Lung (tissue), 12 donors: ENCODE results near the gene OR9Q1. TPM values are rescaled to one million over a fixed set of nuclear protein-coding genes. Genes with fewer than 3 reads are reported as not detected.
"Not testable (repeated sequence)": the region's sequence is repeated elsewhere in the genome, so short reads cannot be mapped to it uniquely, and the experiment has no call there.

ENCODE experiments used
- ATAC-seq: fragments of 200-7000 bp; cut with Tn5 transposase; one replicate; pipeline ENCODE4 v1.9.1; 2020; ENCODE audit warnings: moderate number of reproducible peaks; ENCODE audit not compliant: insufficient read depth, low FRiP score
- DNase-seq, 3 donors: peaks; one replicate each; pipeline ENCODE4 v3.0.0-alpha.2; 2013 to 2017
- H3K27ac ChIP-seq, 2 donors: one replicate each; pipeline ENCODE4 v1.5.1; 2013; ENCODE audit warnings: mild to moderate bottlenecking in 2 of 2, moderate library complexity in 2 of 2, control low read depth in 1 of 2, inconsistent platforms in 1 of 2, low read depth in 1 of 2, low read length in 1 of 2
- H3K27me3 ChIP-seq, 3 donors: one replicate each; pipeline ENCODE4 v1.5.1; 2013; ENCODE audit warnings: low read length in 2 of 3; ENCODE audit not compliant: control insufficient read depth in 3 of 3, insufficient read depth in 3 of 3
- H3K36me3 ChIP-seq, 4 donors: one replicate each; pipeline ENCODE4 v1.5.1; 2013; ENCODE audit warnings: low read length in 4 of 4, mild to moderate bottlenecking in 1 of 4, moderate library complexity in 1 of 4; ENCODE audit not compliant: control insufficient read depth in 4 of 4, insufficient read depth in 4 of 4
- H3K4me1 ChIP-seq, 5 donors: one replicate each; pipeline ENCODE4 v1.5.1; 2013; ENCODE audit warnings: low read length in 5 of 5, mild to moderate bottlenecking in 2 of 5, moderate library complexity in 1 of 5; ENCODE audit not compliant: control insufficient read depth in 5 of 5, insufficient read depth in 5 of 5
- H3K4me3 ChIP-seq: one replicate; pipeline ENCODE4 v1.5.1; 2013; ENCODE audit warnings: mild to moderate bottlenecking, control low read depth, moderate library complexity
- H3K9ac ChIP-seq, 2 donors: one replicate each; pipeline ENCODE4 v1.5.1; 2013; ENCODE audit warnings: low read length in 2 of 2, control low read depth in 1 of 2; ENCODE audit not compliant: insufficient read depth in 1 of 2
- H3K9me3 ChIP-seq, 4 donors: one replicate each; pipeline ENCODE4 v1.5.1; 2013; ENCODE audit warnings: low read length in 3 of 4, mild to moderate bottlenecking in 1 of 4, moderate library complexity in 1 of 4; ENCODE audit not compliant: control insufficient read depth in 4 of 4, insufficient read depth in 3 of 4
- CTCF ChIP-seq: IDR thresholded peaks from 2 replicates; pipeline ENCODE4 v1.5.1; 2012; ENCODE audit warnings: mild to moderate bottlenecking; ENCODE audit errors: control extremely low read depth, extremely low read depth
- WGBS, 2 donors: extraction: QIAGEN DNeasy Blood & Tissue Kit; methylation state at CpG; one replicate each; pipeline ENCODE4 v1.1.7; 2013; 5-methylcytosine and 5-hydroxymethylcytosine counted together
- polyA plus RNA-seq, 2 donors: library from polyadenylated mRNA; stranded (reverse); fragments of 200-250 nt; gene quantifications; one replicate each; pipeline ENCODE4 v1.2.1, GENCODE V29; 2013
- total RNA-seq, 2 donors: library from RNA; depleted of rRNA in 1 of 2; stranded (reverse); fragments of >200 nt in 1 of 2; gene quantifications; one replicate each; pipeline ENCODE4 v1.2.1, GENCODE V29; 2014 to 2021
- donor health status: control.
- donor health status: control.
- donor health status: Bipolar disorder and iron deficiency.
- donor health status: healthy.
- donor health status: DM: yes; HTN: yes; CAD: no.

Gene OR9Q1
- total and polyA plus RNA-seq, 4 donors, result 0.14 TPM; not detected in 3

DNA sequence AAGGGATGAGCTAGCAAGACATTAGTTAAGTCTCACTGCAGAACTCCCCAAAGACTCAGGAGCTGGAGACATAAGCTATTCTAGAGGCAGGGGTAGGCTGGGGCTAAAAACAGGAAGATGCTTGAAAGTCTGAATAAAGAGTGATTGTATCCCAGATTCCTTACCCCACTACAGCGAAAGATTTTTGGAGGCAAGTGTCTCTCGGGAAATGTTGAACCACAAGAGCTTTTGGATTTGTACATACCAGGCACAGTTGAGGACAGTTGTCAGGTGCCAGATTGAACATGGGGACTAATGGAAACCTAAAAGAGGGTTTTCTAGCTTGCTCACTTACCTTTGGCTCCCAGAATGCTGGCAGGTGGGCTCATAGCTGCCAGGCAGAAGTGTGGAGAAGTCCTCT, 43.5 kb upstream of the OR9Q1 start:
- Histone ChIP-seq H3K27ac (no peak overlapping the region), H3K27me3 (no peaks in the 10 kb centered on the region), H3K36me3 (no peaks in the 10 kb centered on the region), H3K9ac (no peak overlapping the region), H3K9me3 (no peaks in the 10 kb centered on the region), H3K4me1 (no peaks in the 10 kb centered on the region), H3K4me3 (no peak overlapping the region)
- no peak for ATAC-seq
- no peak for TF ChIP-seq CTCF
- WGBS, 2 donors, result 75 to 95% methylated on average over 2 of the region's 2 CpGs
- DNase-seq, result no peak

GRCh38 chr11:57981536-57981935, 42.1 kb upstream of the OR9Q1 start:
- H3K9me3 ChIP-seq, result no peaks in the 10 kb centered on the region
- no peak for ATAC-seq
- no peaks in the 10 kb centered on the region for H3K4me1 ChIP-seq
- H3K36me3 ChIP-seq, result no peaks in the 10 kb centered on the region
- TF ChIP-seq CTCF, result no peak
- H3K27me3 ChIP-seq, result no peaks in the 10 kb centered on the region
- no peak overlapping the region for H3K9ac ChIP-seq
- H3K27ac ChIP-seq, result no peak overlapping the region
- WGBS, 2 donors, result 80 to 87% methylated on average over 3 of the region's 3 CpGs
- DNase-seq, result no peak
- no peak overlapping the region for H3K4me3 ChIP-seq

DNA sequence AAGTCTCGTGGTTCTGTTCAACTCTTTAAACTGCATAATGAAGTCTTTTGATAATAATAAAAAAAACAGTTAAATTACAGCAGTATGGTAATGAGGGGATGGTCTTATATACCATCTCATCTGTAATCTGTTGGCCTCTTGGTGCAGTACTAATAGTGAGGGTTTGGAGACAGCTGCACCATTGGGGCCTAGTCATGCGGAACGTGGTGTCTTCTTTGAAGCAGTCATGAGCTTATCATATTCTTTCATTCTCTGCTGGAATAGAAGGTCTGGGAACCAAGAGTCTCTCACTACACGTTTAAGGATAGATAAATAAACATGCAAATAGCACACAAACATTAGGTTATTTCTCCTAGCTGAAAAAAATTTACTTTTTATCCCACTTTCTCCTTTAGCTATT, 40.9 kb upstream of the OR9Q1 start:
- H3K4me3 ChIP-seq, result no peak overlapping the region
- no peaks in the 10 kb centered on the region for H3K36me3 ChIP-seq
- 74 to 78% methylated on average over 4 of the region's 4 CpGs for WGBS, 2 donors
- peaks cover 0 to 4% (median 0%) of the 10 kb centered on the region in 4 donors for H3K9me3 ChIP-seq
- ATAC-seq, result no peak
- no peak overlapping the region for H3K27ac ChIP-seq
- H3K27me3 ChIP-seq, result no peaks in the 10 kb centered on the region
- no peaks in the 10 kb centered on the region for H3K4me1 ChIP-seq
- no peak overlapping the region for H3K9ac ChIP-seq
- TF ChIP-seq CTCF, result no peak
- no peak for DNase-seq

DNA sequence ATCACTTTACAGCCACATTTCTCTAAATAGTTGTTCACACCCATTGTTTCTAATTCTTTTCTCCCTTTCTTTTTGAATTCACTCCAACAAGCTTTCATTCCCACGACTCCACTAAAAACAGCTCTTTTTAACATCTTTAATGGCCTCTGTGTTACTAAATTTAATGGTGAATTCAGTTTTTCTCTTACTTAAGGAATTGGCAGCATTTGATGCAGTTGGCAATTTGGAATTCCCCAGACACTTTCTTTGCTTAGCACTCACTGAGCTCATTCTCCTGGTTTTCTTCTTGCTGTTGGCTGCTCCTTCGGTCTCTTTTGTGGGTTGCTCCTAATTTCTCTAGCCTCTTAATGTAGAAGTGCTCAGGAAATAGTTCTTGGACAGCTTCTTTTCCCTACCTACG, 40.5 kb upstream of the OR9Q1 start:
- H3K27me3 ChIP-seq, result no peaks in the 10 kb centered on the region
- no peaks in the 10 kb centered on the region for H3K4me1 ChIP-seq
- DNase-seq (no peak), ATAC-seq (no peak)
- no peak overlapping the region for H3K9ac ChIP-seq
- 78 to 88% methylated on average over 3 of the region's 3 CpGs for WGBS, 2 donors
- no peaks in the 10 kb centered on the region for H3K36me3 ChIP-seq
- no peak for TF ChIP-seq CTCF
- H3K27ac ChIP-seq, result no peak overlapping the region
- no peak overlapping the region for H3K4me3 ChIP-seq
- H3K9me3 ChIP-seq, result peaks cover 0 to 6% (median 0%) of the 10 kb centered on the region in 4 donors

DNA sequence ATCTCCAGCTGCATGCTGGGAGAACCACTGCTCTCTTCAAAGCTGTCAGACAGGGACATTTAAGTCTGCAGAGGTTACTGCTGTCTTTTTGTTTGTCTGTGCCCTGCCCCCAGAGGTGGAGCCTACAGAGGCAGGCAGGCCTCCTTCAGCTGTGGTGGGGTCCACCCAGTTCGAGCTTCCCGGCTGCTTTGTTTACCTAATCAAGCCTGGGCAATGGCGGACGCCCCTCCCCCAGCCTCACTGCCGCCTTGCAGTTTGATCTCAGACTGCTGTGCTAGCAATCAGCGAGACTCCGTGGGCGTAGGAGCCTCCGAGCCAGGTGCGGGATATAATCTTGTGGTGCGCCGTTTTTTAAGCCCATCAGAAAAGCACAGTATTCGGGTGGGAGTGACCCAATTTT, 24.2 kb upstream of the OR9Q1 start:
- ATAC-seq, H3K9ac ChIP-seq, H3K9me3 ChIP-seq, H3K4me3 ChIP-seq, DNase-seq, H3K36me3 ChIP-seq, H3K27me3 ChIP-seq, H3K4me1 ChIP-seq, H3K27ac ChIP-seq: not testable (repeated sequence)
- WGBS, 2 donors, result 73 to 83% methylated on average over 12 to 13 of the region's 13 CpGs

DNA sequence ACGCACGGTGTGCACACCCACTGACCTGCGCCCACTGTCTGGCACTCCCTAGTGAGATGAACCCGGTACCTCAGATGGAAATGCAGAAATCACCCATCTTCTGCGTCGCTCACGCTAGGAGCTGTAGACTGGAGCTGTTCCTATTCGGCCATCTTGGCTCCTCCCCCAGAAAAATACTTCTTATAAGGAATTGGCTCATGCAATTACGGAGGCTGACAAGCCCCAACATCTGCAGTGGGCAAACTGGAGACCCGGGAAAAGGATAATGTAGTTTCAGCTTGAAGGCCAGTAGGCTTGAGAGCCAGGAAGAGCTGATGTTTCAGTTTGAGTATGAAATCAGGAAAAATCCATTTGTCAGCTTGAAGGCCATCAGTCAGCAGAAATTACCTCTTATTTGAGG, 23.7 kb upstream of the OR9Q1 start:
- not testable (repeated sequence) for ATAC-seq, H3K36me3 ChIP-seq, H3K4me1 ChIP-seq, DNase-seq, H3K9ac ChIP-seq, H3K27me3 ChIP-seq, H3K27ac ChIP-seq, H3K4me3 ChIP-seq, H3K9me3 ChIP-seq
- WGBS, 2 donors, result 93 to 94% methylated on average over 9 to 10 of the region's 10 CpGs
